ENCODE measurements around the gene PLVAP. TPM values are rescaled to one million over a fixed set of nuclear protein-coding genes. Genes with fewer than 3 reads are reported as not detected.

The PLVAP gene
- total and polyA plus RNA-seq, 2 experiments from 2014 or later: not detected

DNA sequence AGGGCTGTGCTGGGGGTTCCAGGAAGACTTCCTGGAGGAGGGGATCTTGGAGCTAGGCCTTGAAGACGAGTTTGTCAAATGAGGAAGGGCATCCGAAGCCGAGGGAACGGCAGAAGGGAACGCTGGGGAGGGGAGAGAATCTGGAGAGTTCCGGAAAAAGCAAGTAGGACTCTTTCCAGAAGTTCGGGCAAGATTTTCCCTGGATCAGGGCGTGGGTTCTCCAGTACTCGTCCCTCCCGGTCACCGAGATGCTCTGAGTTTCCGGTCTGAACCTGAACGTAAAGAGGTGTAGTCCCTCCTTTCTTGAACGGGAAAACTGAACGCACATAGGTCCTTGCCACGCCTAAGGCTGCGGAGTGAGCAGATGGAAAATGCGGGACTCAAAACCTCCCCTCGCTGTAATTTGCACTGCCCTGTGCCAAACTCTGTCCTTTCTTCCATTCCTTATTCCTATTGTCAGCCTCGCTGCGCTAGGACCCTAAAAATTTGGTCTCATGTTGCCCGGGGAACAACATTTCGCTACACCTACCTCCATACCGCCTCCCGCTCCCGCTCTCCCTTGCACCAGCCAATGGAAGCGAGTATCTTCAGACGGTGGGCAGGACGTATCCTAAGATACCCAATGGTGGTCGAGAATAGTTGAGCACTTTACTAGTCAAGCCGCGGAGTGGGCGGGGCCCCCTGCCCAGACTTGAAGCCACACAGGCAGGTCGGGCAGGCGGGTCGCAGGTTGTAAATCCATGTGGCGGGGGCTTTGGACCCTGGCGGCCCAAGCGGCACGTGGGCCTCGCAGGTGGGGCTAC lies 40.1 kb downstream of the PLVAP start, which contains the start of gene GTPBP3:
TSS of gene GTPBP3 (plus strand) at position 682 of the 803 bp plus-strand sequence. CDS start at position 741, 59 bp downstream.
- peak within 1 kb of the TSS; percentile 81 for H3K4me3 ChIP-seq
- H4K20me1 ChIP-seq (replicated peaks; ENCODE audit: insufficient read depth): no peaks in the 10 kb centered on the region
- peak within 1 kb of the TSS; percentile 96 for H3K4me2 ChIP-seq
- Mint-ChIP-seq H3K36me3 (ENCODE audit: low read depth) (peaks cover 32% of the 10 kb centered on the region), H3K4me3 (peak within 1 kb of the TSS; percentile 95), H3K9me3 (peaks cover 5% of the 10 kb centered on the region; the same call in 2 of the 3 replicates), H3K4me1 (peaks cover 38% of the 10 kb centered on the region), H3K27me3 (ENCODE audit: insufficient read depth, low read depth, poor library complexity) (peaks cover 27% of the 10 kb centered on the region), H3K27ac (peak within 1 kb of the TSS; percentile 98)
- peak within 1 kb of the TSS; percentile 64; the same call in 1 of the 2 replicates for H2AFZ ChIP-seq
- H3K9me2 ChIP-seq (ENCODE audit: insufficient read depth): no peaks in the 10 kb centered on the region
- peaks cover under 1% of the 10 kb centered on the region; the same call in 1 of the 2 replicates for H3K36me3 ChIP-seq (ENCODE audit: insufficient read depth)
- peaks cover 21% of the 10 kb centered on the region for H3F3A ChIP-seq (replicated peaks; ENCODE audit: low read depth)
- no peaks in the 10 kb centered on the region for H3K27me3 ChIP-seq (ENCODE audit: insufficient read depth)
- ATAC-seq (peak; percentile 61), DNase-seq (ENCODE audit: low spot score) (peak; percentile 100)
- TF ChIP-seq POLR2AphosphoS5 (IDR thresholded peaks at IDR 0.05; ENCODE audit: low read depth) (peak; percentile 71), CREB1 (CRISPR knock-in tag; IDR thresholded peaks at IDR 0.05; ENCODE audit: low read depth) (peak; percentile 83), ZNF114 (CRISPR knock-in tag; IDR thresholded peaks at IDR 0.05) (no peak), STAT1 (IDR thresholded peaks at IDR 0.05; ENCODE audit: unreplicated experiment) (no peak), EZH2 (IDR thresholded peaks at IDR 0.05; ENCODE audit: low read depth, unreplicated experiment) (no peak), EZH2phosphoT487 (IDR thresholded peaks at IDR 0.05; ENCODE audit: unreplicated experiment) (no peak)
- TF ChIP-seq, protein P1, sequence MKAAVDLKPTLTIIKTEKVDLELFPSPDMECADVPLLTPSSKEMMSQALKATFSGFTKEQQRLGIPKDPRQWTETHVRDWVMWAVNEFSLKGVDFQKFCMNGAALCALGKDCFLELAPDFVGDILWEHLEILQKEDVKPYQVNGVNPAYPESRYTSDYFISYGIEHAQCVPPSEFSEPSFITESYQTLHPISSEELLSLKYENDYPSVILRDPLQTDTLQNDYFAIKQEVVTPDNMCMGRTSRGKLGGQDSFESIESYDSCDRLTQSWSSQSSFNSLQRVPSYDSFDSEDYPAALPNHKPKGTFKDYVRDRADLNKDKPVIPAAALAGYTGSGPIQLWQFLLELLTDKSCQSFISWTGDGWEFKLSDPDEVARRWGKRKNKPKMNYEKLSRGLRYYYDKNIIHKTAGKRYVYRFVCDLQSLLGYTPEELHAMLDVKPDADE (IDR thresholded peaks at IDR 0.05): peak; percentile 69
- TF ChIP-seq, protein P2, sequence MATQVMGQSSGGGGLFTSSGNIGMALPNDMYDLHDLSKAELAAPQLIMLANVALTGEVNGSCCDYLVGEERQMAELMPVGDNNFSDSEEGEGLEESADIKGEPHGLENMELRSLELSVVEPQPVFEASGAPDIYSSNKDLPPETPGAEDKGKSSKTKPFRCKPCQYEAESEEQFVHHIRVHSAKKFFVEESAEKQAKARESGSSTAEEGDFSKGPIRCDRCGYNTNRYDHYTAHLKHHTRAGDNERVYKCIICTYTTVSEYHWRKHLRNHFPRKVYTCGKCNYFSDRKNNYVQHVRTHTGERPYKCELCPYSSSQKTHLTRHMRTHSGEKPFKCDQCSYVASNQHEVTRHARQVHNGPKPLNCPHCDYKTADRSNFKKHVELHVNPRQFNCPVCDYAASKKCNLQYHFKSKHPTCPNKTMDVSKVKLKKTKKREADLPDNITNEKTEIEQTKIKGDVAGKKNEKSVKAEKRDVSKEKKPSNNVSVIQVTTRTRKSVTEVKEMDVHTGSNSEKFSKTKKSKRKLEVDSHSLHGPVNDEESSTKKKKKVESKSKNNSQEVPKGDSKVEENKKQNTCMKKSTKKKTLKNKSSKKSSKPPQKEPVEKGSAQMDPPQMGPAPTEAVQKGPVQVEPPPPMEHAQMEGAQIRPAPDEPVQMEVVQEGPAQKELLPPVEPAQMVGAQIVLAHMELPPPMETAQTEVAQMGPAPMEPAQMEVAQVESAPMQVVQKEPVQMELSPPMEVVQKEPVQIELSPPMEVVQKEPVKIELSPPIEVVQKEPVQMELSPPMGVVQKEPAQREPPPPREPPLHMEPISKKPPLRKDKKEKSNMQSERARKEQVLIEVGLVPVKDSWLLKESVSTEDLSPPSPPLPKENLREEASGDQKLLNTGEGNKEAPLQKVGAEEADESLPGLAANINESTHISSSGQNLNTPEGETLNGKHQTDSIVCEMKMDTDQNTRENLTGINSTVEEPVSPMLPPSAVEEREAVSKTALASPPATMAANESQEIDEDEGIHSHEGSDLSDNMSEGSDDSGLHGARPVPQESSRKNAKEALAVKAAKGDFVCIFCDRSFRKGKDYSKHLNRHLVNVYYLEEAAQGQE (IDR thresholded peaks at IDR 0.05; ENCODE audit: unreplicated experiment): no peak
- TF ChIP-seq, protein P3, sequence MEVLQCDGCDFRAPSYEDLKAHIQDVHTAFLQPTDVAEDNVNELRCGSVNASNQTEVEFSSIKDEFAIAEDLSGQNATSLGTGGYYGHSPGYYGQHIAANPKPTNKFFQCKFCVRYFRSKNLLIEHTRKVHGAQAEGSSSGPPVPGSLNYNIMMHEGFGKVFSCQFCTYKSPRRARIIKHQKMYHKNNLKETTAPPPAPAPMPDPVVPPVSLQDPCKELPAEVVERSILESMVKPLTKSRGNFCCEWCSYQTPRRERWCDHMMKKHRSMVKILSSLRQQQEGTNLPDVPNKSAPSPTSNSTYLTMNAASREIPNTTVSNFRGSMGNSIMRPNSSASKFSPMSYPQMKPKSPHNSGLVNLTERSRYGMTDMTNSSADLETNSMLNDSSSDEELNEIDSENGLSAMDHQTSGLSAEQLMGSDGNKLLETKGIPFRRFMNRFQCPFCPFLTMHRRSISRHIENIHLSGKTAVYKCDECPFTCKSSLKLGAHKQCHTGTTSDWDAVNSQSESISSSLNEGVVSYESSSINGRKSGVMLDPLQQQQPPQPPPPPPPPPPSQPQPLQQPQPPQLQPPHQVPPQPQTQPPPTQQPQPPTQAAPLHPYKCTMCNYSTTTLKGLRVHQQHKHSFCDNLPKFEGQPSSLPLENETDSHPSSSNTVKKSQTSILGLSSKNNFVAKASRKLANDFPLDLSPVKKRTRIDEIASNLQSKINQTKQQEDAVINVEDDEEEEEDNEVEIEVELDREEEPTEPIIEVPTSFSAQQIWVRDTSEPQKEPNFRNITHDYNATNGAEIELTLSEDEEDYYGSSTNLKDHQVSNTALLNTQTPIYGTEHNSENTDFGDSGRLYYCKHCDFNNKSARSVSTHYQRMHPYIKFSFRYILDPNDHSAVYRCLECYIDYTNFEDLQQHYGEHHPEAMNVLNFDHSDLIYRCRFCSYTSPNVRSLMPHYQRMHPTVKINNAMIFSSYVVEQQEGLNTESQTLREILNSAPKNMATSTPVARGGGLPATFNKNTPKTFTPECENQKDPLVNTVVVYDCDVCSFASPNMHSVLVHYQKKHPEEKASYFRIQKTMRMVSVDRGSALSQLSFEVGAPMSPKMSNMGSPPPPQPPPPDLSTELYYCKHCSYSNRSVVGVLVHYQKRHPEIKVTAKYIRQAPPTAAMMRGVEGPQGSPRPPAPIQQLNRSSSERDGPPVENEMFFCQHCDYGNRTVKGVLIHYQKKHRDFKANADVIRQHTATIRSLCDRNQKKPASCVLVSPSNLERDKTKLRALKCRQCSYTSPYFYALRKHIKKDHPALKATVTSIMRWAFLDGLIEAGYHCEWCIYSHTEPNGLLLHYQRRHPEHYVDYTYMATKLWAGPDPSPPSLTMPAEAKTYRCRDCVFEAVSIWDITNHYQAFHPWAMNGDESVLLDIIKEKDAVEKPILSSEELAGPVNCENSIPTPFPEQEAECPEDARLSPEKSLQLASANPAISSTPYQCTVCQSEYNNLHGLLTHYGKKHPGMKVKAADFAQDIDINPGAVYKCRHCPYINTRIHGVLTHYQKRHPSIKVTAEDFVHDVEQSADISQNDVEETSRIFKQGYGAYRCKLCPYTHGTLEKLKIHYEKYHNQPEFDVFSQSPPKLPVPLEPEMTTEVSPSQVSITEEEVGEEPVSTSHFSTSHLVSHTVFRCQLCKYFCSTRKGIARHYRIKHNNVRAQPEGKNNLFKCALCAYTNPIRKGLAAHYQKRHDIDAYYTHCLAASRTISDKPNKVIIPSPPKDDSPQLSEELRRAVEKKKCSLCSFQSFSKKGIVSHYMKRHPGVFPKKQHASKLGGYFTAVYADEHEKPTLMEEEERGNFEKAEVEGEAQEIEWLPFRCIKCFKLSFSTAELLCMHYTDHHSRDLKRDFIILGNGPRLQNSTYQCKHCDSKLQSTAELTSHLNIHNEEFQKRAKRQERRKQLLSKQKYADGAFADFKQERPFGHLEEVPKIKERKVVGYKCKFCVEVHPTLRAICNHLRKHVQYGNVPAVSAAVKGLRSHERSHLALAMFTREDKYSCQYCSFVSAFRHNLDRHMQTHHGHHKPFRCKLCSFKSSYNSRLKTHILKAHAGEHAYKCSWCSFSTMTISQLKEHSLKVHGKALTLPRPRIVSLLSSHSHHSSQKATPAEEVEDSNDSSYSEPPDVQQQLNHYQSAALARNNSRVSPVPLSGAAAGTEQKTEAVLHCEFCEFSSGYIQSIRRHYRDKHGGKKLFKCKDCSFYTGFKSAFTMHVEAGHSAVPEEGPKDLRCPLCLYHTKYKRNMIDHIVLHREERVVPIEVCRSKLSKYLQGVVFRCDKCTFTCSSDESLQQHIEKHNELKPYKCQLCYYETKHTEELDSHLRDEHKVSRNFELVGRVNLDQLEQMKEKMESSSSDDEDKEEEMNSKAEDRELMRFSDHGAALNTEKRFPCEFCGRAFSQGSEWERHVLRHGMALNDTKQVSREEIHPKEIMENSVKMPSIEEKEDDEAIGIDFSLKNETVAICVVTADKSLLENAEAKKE (CRISPR knock-in tag; IDR thresholded peaks at IDR 0.05): no peak
- H3K4me1 ChIP-seq (ENCODE audit: insufficient read depth): peaks cover 26% of the 10 kb centered on the region; the same call in 1 of the 2 replicates
- H3K79me2 ChIP-seq (replicated peaks; ENCODE audit: insufficient read depth): no peaks in the 10 kb centered on the region
- H3K27ac ChIP-seq (ENCODE audit: low read depth): peak within 1 kb of the TSS; percentile 97
